Activated CD4-positive, alpha-beta T cell treated with anti-CD3 and anti-CD28 coated beads for 24 hours (primary cell): ENCODE results near the gene SMC2.

ENCODE experiments used
- DNase-seq, 2 donors: peaks; one replicate each; pipeline ENCODE4 v3.0.0-alpha.2; 2020; ENCODE audit warnings: low read depth in 2 of 2

SMC2 gene

DNA sequence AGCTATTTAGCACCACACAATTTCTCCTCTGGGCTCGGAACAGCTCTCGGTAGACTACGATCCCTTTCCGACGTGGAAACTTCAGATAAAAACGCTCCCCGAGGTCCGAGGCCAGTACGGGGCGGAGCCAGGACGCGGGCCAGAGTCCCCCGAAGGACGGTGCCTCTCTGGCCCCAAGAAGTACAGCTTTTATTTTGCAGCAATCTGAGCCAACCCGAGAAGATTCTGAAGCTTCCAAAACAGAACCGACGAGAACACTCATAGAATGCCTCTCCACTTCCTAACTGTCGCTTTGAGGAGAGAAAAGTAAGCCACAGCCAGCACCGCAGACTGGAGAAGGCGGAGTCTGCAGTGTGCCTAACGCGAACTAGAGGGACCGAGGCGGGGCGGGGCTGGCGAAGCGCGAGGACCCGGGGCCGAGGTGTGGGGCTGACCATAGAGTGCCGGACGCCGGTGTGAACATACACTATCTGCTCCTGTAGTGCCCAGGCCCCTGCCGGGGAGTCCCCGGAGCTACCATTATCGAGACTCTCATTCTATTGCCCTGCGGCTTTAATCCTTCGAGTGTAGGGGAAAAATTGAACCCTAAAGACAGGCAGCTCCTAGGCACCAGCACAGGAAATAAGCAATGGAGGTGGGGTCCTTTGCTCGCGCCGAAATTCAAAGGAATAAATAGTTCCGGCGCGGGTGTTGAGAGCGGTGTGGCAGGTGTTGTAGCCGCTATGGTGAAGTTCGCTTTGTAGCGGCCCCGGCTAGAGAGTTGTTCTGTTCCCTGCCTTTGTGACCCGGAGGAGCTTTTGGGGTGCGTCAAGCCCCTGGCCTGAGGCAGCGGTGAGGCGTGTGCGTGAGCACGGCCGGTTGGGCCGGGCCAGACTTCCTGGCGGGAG, at the start of gene SMC2:
Gene SMC2, plus strand, starts transcription at position 663 of the 887 bp plus-strand sequence. CDS start 1,076 bp downstream, outside the sequence.
- peak; percentile 89 to 91 for DNase-seq

DNA sequence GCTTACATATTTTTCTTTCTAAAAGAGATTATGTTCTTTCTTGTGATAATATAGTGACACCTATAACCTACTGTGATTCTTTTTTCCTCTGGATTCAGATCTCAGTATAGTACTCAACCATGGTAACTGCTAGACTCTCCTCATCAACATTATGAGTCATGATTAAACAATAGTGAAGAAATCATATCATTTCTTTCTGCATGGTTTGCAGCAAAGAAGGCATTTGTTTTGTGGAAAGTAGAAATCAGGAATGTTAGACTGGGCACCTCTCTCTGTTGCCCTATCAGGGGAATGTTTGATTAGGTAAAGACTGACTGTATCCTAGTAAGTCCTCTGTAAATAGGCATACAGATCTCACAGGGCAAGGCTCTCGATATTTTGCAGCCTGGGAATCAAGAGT, 25.6 kb upstream of the SMC2 start:
- no peak for DNase-seq

DNA sequence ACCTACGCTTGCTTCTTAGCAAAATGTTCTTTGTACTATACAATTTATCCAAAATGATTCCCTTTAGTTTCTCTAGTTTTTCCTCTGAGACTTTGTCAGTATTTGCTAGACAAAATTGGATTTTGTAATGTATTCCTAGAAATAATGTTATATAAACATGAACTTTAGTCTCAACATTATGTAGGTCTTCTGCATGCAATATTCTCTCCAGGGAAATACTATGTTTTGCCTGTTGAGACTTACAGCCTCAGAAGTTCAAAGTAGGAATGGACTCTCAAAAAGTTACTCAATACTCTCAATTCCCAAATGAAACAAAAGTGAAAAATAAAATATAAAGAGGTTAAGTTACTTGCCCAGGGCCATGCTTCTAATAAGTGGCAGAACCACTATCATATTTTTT, 24.8 kb upstream of the SMC2 start:
- DNase-seq = no peak

DNA sequence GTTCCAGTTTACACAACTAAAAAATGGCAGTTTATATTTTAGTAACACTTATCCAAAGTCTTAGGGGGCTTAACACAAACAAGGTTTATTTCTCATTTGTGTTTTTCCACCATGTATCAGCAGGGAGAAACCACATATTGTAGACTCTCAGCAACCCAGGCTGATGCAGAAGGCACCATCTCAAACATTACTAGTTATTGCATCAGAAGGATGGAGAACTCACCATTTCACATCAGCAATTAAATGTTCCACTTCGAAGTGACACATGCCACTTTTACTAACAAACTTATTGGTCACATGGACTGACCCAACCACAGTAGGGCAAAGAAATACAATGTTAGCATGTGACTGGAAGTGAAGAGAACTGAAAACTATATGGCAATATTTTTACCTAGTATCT, 22.5 kb upstream of the SMC2 start:
- DNase-seq = no peak

DNA sequence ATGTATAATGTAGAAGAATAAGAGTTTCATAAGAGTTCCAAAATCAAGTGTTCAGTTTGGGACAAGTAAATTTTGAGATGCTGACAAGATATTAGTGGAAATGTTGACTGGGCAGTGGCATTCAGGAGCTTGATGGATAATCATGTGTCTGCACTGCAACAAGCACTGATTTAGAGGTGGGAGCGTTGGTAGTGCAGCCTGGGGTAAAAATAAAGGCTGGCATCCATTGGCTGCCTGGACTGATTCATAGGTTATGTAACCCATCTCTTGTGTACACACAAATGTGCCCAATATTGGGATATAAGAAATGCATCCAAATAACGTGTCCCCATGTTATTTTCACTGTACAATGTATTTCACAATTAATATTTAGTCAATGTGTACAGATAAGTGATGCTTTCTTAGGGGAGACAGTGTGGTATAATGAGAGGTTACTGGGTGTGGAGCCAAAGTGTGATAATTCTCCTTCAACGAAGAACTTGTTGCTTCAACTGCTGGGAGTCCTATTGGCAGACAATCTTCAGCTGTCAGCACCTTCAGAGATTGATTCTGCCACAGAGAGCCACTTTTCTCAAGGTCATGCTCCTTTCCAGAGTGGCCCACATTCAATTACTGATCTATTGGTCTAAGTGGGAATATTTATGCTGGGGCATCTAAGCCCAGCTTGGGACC, 20.9 kb upstream of the SMC2 start:
- no peak for DNase-seq

DNA sequence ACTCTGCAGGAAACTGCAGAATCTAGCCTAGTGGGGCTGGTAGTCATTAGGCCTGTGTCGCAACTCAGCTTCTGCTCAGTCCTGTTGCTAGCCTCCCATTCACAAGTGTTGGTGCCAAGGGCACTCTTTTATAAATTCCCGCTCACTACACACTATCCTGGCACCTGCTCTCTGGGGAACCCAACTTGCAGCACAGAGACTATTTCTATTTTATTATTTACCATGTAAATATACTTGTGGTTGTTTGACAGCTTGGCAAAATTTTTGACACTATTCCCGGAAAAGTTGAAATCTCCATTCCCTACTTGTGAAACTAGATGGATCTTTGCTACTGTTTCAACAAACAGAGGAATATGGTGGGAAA, 20.4 kb upstream of the SMC2 start:
- DNase-seq = no peak

DNA sequence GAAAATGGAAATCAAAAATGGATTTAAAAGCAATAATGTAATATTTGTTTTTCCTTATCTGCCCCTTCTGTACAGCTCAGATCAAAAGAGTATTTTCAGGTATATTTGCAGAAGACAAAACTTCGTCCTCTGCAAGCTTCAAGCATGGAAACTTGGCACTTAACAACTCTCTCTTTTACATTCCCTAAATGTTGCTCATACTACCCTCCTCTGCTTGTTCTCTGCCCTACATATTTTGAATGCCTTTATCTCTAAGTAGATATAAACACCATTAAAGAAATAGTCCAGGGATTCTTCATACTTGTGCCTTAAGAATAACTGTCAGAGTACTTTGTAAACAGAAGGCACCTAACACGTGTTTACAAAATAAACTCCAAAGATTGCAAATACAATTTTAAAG, 19.2 kb upstream of the SMC2 start:
- DNase-seq = no peak

DNA sequence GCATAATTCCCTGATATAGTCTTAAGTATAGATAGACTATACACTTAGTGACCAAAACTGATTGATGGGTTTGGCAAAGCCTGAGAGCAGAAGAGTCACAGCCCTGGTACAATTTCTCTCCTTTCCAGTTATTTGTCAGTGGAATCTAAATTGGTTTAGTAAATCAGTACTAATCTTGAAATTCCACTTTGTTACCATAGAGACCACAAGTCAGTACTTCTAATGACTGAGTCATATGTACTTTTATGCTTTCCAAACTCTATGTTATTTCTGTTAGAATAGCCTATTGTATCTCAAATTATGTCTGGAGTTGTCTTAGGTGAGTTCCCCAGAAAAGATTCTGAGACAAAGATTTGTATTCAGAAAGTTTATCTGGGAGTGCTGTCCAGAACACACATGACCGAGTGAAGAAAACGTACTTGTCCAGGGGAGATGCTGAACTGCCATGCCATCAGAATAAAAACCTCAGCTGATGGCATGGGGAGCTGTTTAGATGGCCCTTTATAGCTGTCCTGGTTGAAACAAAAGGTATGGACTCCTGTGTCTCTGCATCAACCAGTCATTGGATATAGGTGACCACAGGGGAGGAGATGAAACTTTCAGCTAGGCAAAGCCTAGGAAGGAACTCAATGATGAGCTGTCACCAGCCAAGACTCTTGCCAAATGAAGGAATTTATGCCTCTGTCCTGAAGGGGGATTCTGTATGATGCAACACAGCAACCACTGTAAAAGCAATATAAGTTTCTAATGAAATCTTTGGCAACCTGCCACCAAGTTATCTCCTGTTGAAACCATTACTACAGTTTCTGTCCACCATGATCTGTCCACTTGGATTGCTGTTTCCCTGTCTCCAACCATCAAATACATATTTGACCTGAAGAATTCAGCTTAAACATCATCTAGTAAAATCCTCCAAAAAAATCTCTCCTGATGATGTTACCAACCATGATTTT, 18.0 kb upstream of the SMC2 start:
- DNase-seq = no peak

DNA sequence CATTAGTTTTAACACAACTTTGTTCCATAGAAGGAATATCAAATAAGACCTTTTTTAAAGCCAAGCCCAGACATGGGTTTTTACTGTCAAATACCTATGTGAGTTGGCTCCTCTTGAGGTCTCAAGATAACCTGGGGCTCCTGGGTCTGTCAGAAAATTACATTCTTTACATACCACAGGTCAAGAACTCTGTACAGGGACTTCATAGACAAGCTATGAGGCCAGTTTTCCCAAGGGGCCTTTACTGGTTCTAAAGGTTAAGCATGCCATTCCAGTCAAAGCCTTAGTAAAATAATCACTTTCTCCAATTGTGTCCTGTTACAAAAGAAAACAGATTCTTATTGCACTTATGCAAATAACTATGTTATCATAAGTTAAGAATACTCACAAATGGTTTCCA, 15.5 kb upstream of the SMC2 start:
- DNase-seq = no peak

DNA sequence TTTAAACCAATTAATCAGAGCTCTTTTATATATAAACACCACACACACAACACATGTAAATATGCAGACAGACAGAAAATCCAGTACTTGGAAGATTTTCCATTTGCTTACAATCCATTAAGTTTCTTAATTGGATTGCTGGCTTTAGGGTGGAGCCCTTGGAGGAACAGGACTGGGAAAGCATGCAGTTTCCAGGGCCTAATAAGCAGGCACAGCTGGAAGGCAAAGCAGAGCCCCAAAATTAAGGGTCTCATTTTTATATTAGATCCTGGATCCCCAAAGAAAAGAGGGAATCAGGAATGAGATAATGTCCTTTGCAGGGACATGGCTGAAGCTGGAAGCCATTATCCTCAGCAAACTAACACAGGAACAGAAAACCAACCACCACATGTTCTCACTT, 13.1 kb upstream of the SMC2 start:
- DNase-seq = no peak

DNA sequence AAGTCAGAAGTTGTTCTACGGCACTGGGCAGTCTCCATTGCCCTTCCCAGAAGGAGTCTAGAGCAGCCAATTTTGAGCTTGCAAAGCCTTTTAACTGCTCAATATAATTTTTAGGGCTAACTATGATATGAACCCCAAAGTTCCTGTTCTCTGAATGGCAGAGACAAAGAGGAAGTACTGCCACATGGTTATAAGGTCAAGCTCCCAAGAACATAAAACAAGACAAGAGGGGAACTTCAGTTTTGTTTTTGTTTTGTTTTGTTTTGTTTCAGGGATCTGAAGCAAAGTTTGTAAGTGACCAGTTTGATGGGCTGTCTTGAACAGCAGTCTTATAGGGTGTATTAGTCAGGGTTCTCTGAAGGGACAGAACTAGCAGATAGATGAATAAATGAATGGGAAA, 11.9 kb upstream of the SMC2 start:
- no peak for DNase-seq

DNA sequence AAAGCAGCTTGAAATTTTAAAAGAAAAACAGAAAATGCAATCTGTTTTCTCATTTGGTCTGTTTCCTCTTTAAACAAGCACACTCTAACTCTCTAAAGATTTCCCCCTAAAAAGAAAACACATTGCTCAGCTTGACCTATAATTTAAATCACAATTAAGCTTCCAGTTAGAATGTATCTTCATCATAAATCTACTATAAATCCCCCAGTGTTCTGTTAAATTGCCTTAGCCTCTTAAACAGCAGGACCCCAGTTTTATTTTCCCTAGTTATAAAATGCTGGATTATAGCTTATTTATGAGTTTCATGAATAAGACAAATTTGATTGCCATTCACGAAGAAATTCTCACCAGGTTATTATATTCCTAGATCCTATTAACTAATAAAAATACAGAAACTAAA, 8.6 kb upstream of the SMC2 start:
- no peak for DNase-seq

DNA sequence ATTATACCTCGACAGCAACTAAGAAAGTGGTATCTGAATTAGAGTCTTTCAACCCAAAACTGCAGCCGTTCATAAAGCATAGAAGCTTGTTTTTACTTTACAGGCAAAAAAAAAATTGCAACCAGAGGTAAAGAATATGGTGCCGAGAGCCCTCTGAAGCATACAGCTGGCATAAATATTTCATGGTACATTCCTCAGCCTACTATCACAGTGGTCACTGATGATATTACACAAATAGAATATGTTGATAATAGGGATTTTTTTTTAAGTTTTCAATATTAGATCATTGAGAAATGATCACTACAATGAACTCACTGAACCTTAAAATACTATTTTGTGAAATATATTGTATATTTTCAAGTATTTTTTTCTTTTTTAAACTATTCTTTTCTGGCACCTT, 6.2 kb upstream of the SMC2 start:
- DNase-seq = no peak

DNA sequence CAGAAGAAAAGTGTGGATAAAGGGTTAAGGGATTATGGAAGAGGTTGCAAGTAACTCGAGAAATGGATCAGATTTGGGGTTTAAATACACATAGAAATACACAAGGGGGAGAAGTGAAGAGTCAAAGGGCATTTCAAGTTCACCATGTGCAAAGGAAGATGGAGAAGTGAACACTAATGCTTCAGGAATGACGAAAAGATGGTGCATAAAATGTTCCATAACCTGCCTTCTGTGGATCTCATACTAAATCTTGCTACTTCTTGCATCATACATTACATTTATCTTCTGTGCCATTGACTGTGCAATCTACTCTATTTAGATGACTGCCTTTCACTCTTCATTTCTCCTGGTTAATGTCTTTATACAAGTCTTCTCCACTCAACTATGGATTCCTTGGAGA, 5.7 kb upstream of the SMC2 start:
- no peak for DNase-seq

DNA sequence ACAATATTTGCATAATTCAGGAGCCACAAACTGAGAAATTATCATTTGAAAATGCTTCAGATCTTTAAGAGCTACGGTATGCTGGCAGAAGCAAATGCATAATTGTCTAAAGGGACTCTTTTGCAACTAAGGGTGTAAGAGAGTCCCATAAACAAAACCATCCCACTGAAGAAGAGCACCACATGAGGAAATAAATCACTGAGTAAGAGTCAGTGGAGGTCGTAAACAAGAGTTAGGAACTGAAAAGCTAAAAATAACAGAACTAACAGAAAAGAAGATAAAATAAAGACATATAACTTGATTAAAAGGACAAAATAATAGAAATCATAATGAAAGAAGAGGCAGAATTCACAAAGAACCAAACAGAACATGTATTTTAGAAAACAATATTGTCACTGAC, 3.5 kb upstream of the SMC2 start:
- no peak for DNase-seq

DNA sequence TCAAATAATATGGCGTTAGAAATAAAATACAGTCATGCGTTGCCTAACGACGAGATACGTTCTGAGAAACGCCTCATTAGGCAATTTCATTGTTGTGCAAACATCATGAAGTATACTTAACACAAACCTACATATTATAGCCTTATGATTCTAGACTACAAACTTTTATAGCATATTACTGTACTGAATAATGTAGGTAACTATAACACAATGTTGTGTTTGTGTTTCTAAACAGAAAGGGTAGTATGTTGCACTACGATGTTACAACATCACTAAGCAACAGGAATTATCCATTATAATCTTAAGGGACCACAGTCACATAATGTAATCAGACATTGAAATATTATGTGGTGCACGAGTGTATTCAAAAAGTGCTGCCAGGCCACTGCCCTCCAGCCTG, 3.0 kb upstream of the SMC2 start:
- no peak for DNase-seq

DNA sequence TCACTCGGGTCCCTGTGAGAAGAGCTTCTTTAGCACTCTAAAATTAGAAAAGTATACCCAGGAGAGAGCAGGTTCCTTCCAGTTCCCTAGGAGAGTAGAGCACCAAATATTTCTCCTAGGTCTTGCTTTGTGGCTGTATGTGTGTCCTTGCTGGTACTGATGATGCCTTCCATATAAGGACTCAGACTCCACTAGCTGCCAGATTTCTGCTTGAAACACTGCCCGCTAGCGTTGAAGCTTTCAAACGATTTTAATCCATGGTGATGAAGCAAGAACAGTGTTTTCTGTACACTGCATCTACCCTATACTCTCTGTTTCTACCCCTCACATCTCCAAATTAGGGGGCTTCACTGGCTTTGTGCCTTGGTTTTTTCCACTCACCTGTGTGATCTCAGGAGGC, 2.4 kb upstream of the SMC2 start:
- DNase-seq = no peak

DNA sequence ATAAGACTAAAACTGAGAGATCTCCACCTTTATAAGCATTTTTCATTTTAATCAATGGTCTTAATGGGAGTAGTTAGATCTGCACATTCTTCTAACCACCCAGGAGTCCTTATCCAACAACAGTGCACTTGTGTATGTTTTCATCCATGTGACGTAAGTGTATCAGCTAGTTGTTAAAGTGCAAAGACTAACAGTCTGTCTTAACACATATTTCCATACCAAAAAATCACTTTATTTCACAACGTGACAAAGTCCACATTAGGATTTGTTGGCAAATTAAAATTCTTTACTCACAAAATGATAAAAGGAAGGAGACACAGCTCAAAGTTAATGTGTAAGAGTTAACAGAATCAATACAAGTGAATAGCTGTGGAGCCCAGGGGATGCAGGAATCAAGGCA, 1.9 kb upstream of the SMC2 start:
- no peak for DNase-seq

DNA sequence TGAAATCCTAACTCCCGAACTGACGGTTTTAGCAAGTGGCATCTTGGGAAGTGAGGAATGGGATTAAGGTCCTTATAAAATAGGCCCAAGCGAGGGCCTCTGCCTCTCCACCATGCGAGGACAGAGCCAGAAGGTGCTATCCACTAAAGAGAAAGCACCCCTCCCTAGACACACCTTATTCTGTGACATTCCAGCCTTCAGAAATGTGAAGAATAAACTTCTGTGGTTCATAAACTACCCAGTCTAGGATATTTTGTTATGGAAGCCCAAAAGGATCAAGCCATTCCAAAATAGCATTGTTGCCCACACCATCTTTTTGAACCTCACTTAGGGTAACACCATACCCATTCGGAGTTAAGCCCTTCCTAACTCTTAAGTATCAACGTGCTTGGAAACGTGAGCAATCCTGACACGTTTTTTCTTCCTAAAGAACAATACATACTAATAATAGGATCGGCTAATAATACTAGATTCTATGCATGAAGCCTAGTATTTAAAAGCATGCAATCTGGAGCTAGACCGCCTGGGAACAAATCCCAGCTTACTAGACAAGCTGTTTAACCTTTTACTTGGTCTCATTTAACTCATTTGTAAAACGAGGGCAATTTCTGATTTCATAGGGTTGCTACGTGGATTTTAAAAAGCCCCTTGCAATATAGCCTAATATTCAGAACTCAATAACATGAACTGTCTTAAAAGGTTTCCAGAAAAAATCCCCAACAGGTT, 1.1 kb upstream of the SMC2 start:
- DNase-seq = no peak

DNA sequence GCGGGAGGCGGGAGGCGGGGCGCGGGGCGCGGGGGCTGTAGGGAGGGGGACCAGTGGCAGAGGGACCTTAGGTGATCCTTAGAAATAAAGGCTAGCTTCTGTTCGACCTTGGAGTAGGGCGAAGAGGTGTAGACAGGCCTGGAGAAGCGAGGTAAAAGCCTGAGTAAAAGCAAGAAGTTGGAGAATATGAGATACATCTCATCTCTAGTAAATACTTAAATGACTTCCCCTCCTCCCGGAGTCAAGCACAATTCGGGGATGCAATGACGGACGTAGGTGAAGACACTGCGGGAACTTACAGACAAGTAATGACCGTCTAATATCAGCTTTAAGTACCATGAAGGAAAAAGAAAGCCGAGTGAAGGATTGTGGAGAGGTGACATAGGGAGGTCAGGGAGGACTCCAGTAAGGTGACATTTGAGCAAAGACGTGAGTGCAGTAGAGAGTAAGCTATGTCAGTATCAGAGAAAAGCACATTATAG, 466 bp downstream of the SMC2 start:
- DNase-seq = peak in 1 of 2 donors; percentile 4

DNA sequence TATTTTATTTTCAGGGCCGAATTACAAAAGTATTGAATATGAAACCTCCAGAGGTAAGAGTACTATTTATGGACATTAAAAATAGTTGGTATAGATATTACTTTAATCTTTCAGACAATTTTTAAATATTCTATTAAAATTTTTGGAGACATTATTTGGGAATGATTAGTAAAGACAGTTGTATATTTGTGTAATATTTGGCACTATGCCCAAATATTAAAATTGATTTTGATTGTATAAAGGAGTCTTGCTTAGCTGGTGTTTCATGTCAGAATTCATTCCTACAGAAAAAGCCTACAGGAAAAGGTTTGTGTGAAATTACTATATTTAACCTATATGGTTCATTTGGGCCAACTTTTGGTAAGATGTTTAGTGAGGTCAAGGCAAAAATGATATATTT, 5.5 kb downstream of the SMC2 start:
- no peak for DNase-seq

DNA sequence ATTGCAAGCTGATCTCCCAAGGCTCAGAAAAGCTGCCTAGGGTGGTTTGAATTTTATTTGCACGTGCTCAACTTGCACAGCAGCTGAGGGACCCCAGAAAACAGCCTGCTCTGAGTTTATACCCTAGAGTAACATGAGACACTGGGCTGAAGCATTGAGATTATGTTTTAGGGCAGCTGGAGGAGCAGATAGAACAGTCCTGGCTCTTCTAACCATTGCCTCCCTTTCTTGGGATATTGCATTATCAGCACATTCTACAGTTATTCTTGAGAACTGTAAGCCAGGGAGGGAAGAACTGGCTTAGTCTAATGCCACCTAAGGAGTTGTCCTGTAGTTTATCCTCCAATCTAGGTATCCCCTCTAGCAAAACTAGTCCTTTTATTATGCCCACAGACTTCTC, 10.3 kb downstream of the SMC2 start:
- no peak for DNase-seq
